HepG2 (cell line): ENCODE results near the gene FSHB. TPM values are rescaled to one million over a fixed set of nuclear protein-coding genes. Genes with fewer than 3 reads are reported as not detected.

Experiments
- ATAC-seq: fragments of 200-7000 bp; cut with Tn5 transposase; 3 replicates; pipeline ENCODE4 v1.9.1; 2020; ENCODE audit warnings: mild to moderate bottlenecking, moderate library complexity
- BruUV-seq: library from RNA; stranded (reverse); fragments of 400-500 nt; replicated peaks from 2 replicates; lab custom pipeline; 2021; lab: Mats Ljungman, UMichigan
- CTCF ChIA-PET: fragments of 300-600 bp; formaldehyde crosslinking; extraction: SDS; loops from one replicate; lab custom pipeline; 2021; ENCODE audit warnings: low total read pairs, inconsistent platforms, low intra/inter-chr PET ratio; lab: Yijun Ruan, JAX
- POLR2A ChIA-PET: fragments of 350-600 bp; sonication (Branson Sonifier 250); formaldehyde crosslinking; loops from one replicate; lab custom pipeline; 2020; ENCODE audit warnings: antibody characterized with exemption, inconsistent platforms; lab: Yijun Ruan, JAX
- DNase-seq: peaks from one replicate; pipeline ENCODE4 v3.0.0-alpha.2; 2015; ENCODE audit warnings: low spot score
- FAIRE-seq: peaks from 3 replicates; lab custom pipeline; 2011; peaks lifted over from hg19 to GRCh38; lab: Jason Lieb, UNC
- H2AFZ ChIP-seq: one replicate; pipeline ENCODE4 v1.6.1; 2011; ENCODE audit warnings: low read length, inconsistent platforms
- H3K27ac ChIP-seq: fragments of 300-600 bp; 3 replicates; pipeline ENCODE4 v1.8.0; 2011; ENCODE audit warnings: mixed run types, mild to moderate bottlenecking, mixed read lengths, low read length, inconsistent platforms; ENCODE audit not compliant: insufficient read depth; ENCODE audit errors: extremely low read length
- H3K27me3 ChIP-seq, 2 experiments: fragments of 200-600 bp in 1 of 2; 2 replicates in 1 of 2; 3 replicates in 1 of 2; pipeline versions ENCODE4 v1.6.0 to v1.8.0; 2011; ENCODE audit warnings: low read length in 2 of 2, mild to moderate bottlenecking in 2 of 2, moderate library complexity in 2 of 2, inconsistent platforms in 1 of 2; ENCODE audit not compliant: insufficient read depth in 2 of 2, control insufficient read depth in 1 of 2
- H3K36me3 ChIP-seq, 2 experiments: fragments of 200-600 bp in 1 of 2; replicated peaks in 1 of 2; 2 replicates in 1 of 2; 3 replicates in 1 of 2; pipeline versions ENCODE4 v1.5.1 to v1.8.0; 2011; ENCODE audit warnings: low read length in 2 of 2, inconsistent platforms in 1 of 2; ENCODE audit not compliant: insufficient read depth in 2 of 2, control insufficient read depth in 1 of 2
- H3K4me1 ChIP-seq: 2 replicates; pipeline ENCODE4 v1.5.1; 2012; ENCODE audit warnings: low read length, inconsistent platforms; ENCODE audit not compliant: insufficient read depth
- H3K4me2 ChIP-seq: 2 replicates; pipeline ENCODE4 v1.6.0; 2011; ENCODE audit warnings: low read depth, low read length, inconsistent platforms
- H3K4me3 ChIP-seq, 3 experiments: fragments of 200-600 bp in 1 of 3; sonication (generic), shearing (Covaris generic) in 1 of 3; replicated peaks in 1 of 3; 2 replicates each; pipeline ENCODE4 v1.5.1; 2011 to 2016; ENCODE audit warnings: low read length in 3 of 3, inconsistent platforms in 2 of 3, low read depth in 2 of 3, mild to moderate bottlenecking in 2 of 3, control low read depth in 1 of 3, mixed read lengths in 1 of 3; ENCODE audit not compliant: insufficient read depth in 1 of 3
- H3K79me2 ChIP-seq: one replicate; pipeline ENCODE4 v1.6.1; 2011; ENCODE audit warnings: low read length, inconsistent platforms; ENCODE audit not compliant: insufficient read depth
- H3K9ac ChIP-seq: 2 replicates; pipeline ENCODE4 v1.6.0; 2011; ENCODE audit warnings: mild to moderate bottlenecking, low read depth, low read length, inconsistent platforms; ENCODE audit not compliant: insufficient read depth
- H3K9me3 ChIP-seq: 2 replicates; pipeline ENCODE4 v1.5.1; 2012; ENCODE audit warnings: mild to moderate bottlenecking, low read length
- H4K20me1 ChIP-seq: 2 replicates; pipeline ENCODE4 v1.6.0; 2011; ENCODE audit warnings: inconsistent platforms, mild to moderate bottlenecking, low read length, moderate library complexity; ENCODE audit not compliant: insufficient read depth
- BHLHE40 ChIP-seq: IDR thresholded peaks from 2 replicates; pipeline ENCODE4 v1.6.1; 2011; ENCODE audit warnings: low read length, improper control_type of control experiment
- CEBPG ChIP-seq: IDR thresholded peaks from 2 replicates; pipeline ENCODE4 v1.6.1; 2016
- GZF1 ChIP-seq: sonication (generic); formaldehyde crosslinking; IDR thresholded peaks from 2 replicates; pipeline ENCODE4 v1.5.1; 2020; ENCODE audit warnings: mild to moderate bottlenecking, missing genetic modification reagents
- HINFP ChIP-seq: sonication (generic); formaldehyde crosslinking; IDR thresholded peaks from 2 replicates; pipeline ENCODE4 v1.4.0; 2020; ENCODE audit warnings: low read depth, mild to moderate bottlenecking, missing genetic modification reagents
- HMG20B ChIP-seq: conservative IDR thresholded peaks from 2 replicates; pipeline ENCODE4 v1.6.1; 2016; ENCODE audit warnings: missing genetic modification reagents, missing compliant biosample characterization
- MYNN ChIP-seq: sonication (generic); formaldehyde crosslinking; IDR thresholded peaks from 2 replicates; pipeline ENCODE4 v1.4.0; 2020; ENCODE audit warnings: mild to moderate bottlenecking, low read depth, missing genetic modification reagents
- TIGD3 ChIP-seq: sonication (generic); formaldehyde crosslinking; IDR thresholded peaks from 2 replicates; pipeline ENCODE4 v1.5.1; 2020; ENCODE audit warnings: mild to moderate bottlenecking, missing genetic modification reagents, borderline replicate concordance
- TP53 ChIP-seq: sonication (generic); formaldehyde crosslinking; conservative IDR thresholded peaks from 2 replicates; pipeline ENCODE4 v1.4.0; 2020; ENCODE audit warnings: missing genetic modification reagents
- U2AF2 ChIP-seq: fragments of 200-400 bp; formaldehyde crosslinking; IDR thresholded peaks from 2 replicates; pipeline ENCODE4 v1.6.1; 2017; ENCODE audit warnings: low read depth, mild to moderate bottlenecking, low read length
- ZBTB3 ChIP-seq: sonication (generic); formaldehyde crosslinking; IDR thresholded peaks from 2 replicates; pipeline ENCODE4 v1.4.0; 2020; ENCODE audit warnings: low read depth, mild to moderate bottlenecking, moderate library complexity, missing genetic modification reagents, borderline replicate concordance
- ZBTB7A ChIP-seq: sonication (generic); formaldehyde crosslinking; IDR thresholded peaks from 2 replicates; pipeline ENCODE4 v1.8.0; 2022; ENCODE audit warnings: mild to moderate bottlenecking, missing genetic modification reagents
- ZFX ChIP-seq: sonication (generic); formaldehyde crosslinking; IDR thresholded peaks from 2 replicates; pipeline ENCODE4 v1.4.0; 2020; ENCODE audit warnings: mild to moderate bottlenecking, low read depth, missing genetic modification reagents, moderate library complexity
- ZNF530 ChIP-seq: sonication (generic); formaldehyde crosslinking; IDR thresholded peaks from 2 replicates; pipeline ENCODE4 v1.5.0; 2020; ENCODE audit warnings: low read depth, mild to moderate bottlenecking, missing genetic modification reagents
- ZNF572 ChIP-seq: sonication (generic); formaldehyde crosslinking; IDR thresholded peaks from 2 replicates; pipeline ENCODE4 v1.5.1; 2020; ENCODE audit warnings: mild to moderate bottlenecking, missing genetic modification reagents
- ZNF615 ChIP-seq: sonication (generic); formaldehyde crosslinking; IDR thresholded peaks from 2 replicates; pipeline ENCODE4 v1.5.0; 2020; ENCODE audit warnings: mild to moderate bottlenecking, missing genetic modification reagents, borderline replicate concordance
- WGBS: methylation state at CpG from one replicate; pipeline ENCODE4 v1.1.6; 2017; ENCODE audit warnings: low lambda C conversion rate; 5-methylcytosine and 5-hydroxymethylcytosine counted together
- in situ Hi-C: cut with HindIII; loops from 2 replicates; pipeline ENCODE4 v1.10.0; 2017; ENCODE audit warnings: low pct_unique_long_range_greater_than_20kb; ENCODE audit not compliant: extremely low pct_ligation_motif_present
- intact Hi-C: fragments of 100-400 bp; cut with micrococcal nuclease; formaldehyde crosslinking; loops from one replicate; pipeline ENCODE4 v1.10.0; 2022; ENCODE audit not compliant: unreplicated experiment
- polyA plus RNA-seq, 8 experiments: library from polyadenylated mRNA; depleted of rRNA in 3 of 8; stranded (reverse) in 7 of 8; unstranded in 1 of 8; fragments of >200 nt; fragmentation: Illumina TruSeq in 4 of 8; extraction: Trizol in 4 of 8; gene quantifications; 2 replicates each; pipeline versions ENCODE4 v1.2.1 to v1.2.3, GENCODE V29; 2011 to 2016; ENCODE audit warnings: low read depth in 4 of 8, missing spikeins in 1 of 8, mixed read lengths in 1 of 8; ENCODE audit not compliant: insufficient read depth in 1 of 8
- total RNA-seq, 5 experiments: library from RNA; depleted of rRNA; stranded (reverse); fragments of >200 nt; fragmentation: Illumina TruSeq; extraction: Trizol; gene quantifications; 2 replicates each; pipeline ENCODE4 v1.2.3, GENCODE V29; 2016; ENCODE audit warnings: low read depth in 1 of 5
- TF ChIP-seq, protein P1 (sequence below): sonication (generic); formaldehyde crosslinking; IDR thresholded peaks from 2 replicates; pipeline ENCODE4 v1.8.0; 2022; ENCODE audit warnings: low read depth, missing genetic modification reagents

Gene FSHB
- total and polyA plus RNA-seq, 2 of the 13 experiments (the other 11 are each of a cell fraction or from before 2014, with no cell fraction given) = not detected

- Histone ChIP-seq H3K27ac (no peak overlapping the region), H4K20me1 (no peaks in the 10 kb centered on the region), H3K36me3 (no peaks in the 10 kb centered on the region), H3K79me2 (no peaks in the 10 kb centered on the region), H3K4me1 (no peaks in the 10 kb centered on the region), H2AFZ (no peak overlapping the region), H3K27me3 (no peaks in the 10 kb centered on the region), H3K9ac (no peak overlapping the region), H3K9me3 (no peaks in the 10 kb centered on the region), H3K4me3 (no peak overlapping the region), H3K4me2 (no peak overlapping the region)
- no TSS peak for BruUV-seq
- in situ Hi-C loops = no loop called here
- CTCF ChIA-PET = no interaction called here
- ATAC-seq = no peak
- 3% methylated on average over 2 of the region's 2 CpGs for WGBS
- POLR2A ChIA-PET = no interaction called here
- intact Hi-C loops = no loop called here
- no peak for FAIRE-seq
- DNase-seq = no peak
- TF ChIP-seq HMG20B (no peak), ZNF530 (CRISPR knock-in tag) (no peak), CEBPG (CRISPR knock-in tag) (no peak), TIGD3 (CRISPR knock-in tag) (no peak), ZNF615 (CRISPR knock-in tag) (no peak), U2AF2 (no peak), HINFP (CRISPR knock-in tag) (no peak), ZNF572 (CRISPR knock-in tag) (no peak), ZBTB3 (CRISPR knock-in tag) (no peak), GZF1 (no peak), ZBTB7A (CRISPR knock-in tag) (no peak), MYNN (CRISPR knock-in tag) (no peak), BHLHE40 (no peak), ZFX (CRISPR knock-in tag) (no peak), TP53 (CRISPR knock-in tag) (no peak)
- TF ChIP-seq, protein P1, sequence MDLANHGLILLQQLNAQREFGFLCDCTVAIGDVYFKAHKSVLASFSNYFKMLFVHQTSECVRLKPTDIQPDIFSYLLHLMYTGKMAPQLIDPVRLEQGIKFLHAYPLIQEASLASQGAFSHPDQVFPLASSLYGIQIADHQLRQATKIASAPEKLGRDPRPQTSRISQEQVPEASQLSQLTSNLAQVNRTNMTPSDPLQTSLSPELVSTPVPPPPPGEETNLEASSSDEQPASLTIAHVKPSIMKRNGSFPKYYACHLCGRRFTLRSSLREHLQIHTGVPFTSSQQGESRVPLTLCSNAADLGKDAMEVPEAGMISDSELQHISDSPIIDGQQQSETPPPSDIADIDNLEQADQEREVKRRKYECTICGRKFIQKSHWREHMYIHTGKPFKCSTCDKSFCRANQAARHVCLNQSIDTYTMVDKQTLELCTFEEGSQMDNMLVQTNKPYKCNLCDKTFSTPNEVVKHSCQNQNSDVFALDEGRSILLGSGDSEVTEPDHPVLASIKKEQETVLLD (CRISPR knock-in tag) = no peak
- TF ChIP-seq, all 625 proteins: peak for 0
These were observed 14.3 kb upstream of the FSHB start for GRCh38 chr11:30216534-30216933.
